GM12892 (cell line): ENCODE results near the gene SFTPA2.
"Not testable (repeated sequence)": the region's sequence is repeated elsewhere in the genome, so short reads cannot be mapped to it uniquely, and the experiment has no call there.

Source experiments
- POLR2AphosphoS5 ChIP-seq: IDR thresholded peaks from 2 replicates; pipeline ENCODE4 v1.6.1; 2011; ENCODE audit warnings: low read depth, low read length, control low read depth
- TAF1 ChIP-seq: IDR thresholded peaks from 2 replicates; pipeline ENCODE4 v1.6.1; 2011; ENCODE audit warnings: low read depth, mild to moderate bottlenecking, control low read depth, low read length, borderline replicate concordance

DNA sequence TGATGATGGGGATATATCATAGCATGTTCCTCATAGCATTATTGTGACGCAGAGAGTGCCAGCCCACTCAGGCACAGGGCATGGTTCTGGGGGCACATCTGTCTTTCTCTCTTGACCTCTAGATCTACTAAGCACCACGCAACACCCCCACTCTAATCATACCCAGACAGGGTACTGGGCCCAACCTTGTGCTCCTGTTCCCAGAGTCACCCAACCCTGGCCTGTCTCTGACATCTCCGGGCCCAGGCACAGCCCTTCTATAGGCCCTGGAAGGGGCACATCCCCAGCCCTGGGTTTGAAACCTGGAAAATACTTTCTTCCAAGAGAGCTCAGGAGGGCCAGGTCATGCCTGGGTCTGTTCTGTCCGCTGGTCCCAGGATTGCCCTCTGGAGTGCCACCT, 37.7 kb downstream of the SFTPA2 start:
- TF ChIP-seq POLR2AphosphoS5, TAF1: not testable (repeated sequence)
